Adipocyte (in vitro differentiated cells): Measurements from ENCODE around the gene MPZ.
A peak's percentile ranks its signal among the peaks of the same experiment; 100 is the strongest.

Experiments used
- DNase-seq: peaks from one replicate; pipeline ENCODE4 v3.0.0-alpha.2; 2015; ENCODE audit warnings: low read depth
- H3K27me3 ChIP-seq: replicated peaks from 2 replicates; pipeline ENCODE4 v1.7.0; 2013; ENCODE audit warnings: mild to moderate bottlenecking, low read length, moderate library complexity; ENCODE audit not compliant: control insufficient read depth, insufficient read depth
- H3K36me3 ChIP-seq: 2 replicates; pipeline ENCODE4 v1.7.0; 2013; ENCODE audit warnings: low read length, mild to moderate bottlenecking, moderate library complexity; ENCODE audit not compliant: control insufficient read depth, insufficient read depth, severe bottlenecking
- H3K4me1 ChIP-seq: 2 replicates; pipeline ENCODE4 v1.7.0; 2013; ENCODE audit warnings: mild to moderate bottlenecking, low read length, moderate library complexity; ENCODE audit not compliant: control insufficient read depth, insufficient read depth
- H3K4me3 ChIP-seq: 2 replicates; pipeline ENCODE4 v1.7.0; 2013; ENCODE audit warnings: mild to moderate bottlenecking, low read length, moderate library complexity
- H3K9ac ChIP-seq: 2 replicates; pipeline ENCODE4 v1.7.0; 2013; ENCODE audit warnings: mild to moderate bottlenecking, low read length, moderate library complexity
- H3K9me3 ChIP-seq: 2 replicates; pipeline ENCODE4 v1.7.0; 2013; ENCODE audit warnings: mild to moderate bottlenecking, low read length, moderate library complexity; ENCODE audit not compliant: control insufficient read depth

The MPZ gene

DNA sequence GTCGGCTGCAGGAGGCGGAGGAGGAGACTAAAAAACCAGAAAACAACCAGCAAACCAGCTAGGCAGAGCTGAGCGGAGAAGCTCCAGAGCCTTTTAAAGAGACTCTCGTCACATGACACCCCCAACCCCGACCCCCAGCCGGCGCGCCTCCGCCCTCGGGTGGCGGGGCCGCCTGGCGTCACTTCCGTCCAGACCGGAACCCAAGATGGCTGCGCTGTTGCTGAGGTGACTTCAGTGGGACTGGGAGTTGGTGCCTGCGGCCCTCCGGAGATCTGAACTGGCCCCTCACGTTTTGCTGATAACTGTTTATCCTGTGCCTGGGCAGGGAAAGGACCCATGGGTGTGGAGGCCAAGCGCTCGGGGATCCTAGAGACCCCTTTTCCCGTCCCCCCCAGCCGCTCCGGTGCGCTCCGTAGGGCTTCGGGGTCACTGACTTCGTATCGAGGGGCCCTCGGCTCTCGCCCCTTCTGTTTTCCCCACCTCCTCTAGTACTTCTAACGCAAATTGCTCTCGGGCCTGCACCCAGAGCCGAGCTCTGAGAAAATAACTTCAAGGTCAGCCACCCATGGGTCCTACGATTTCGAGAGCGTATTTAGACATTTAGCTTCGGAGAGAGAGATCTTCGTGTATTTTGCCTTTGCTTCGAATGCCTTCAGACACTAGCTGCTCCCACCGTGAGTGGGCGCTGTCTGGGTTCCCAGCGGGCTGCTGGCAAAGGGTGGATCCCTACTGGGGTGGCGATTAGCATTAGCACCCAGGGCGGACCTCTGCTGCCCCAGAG lies 4.6 kb upstream of the MPZ start, which contains the start of gene SDHC:
TSS of gene SDHC (plus strand) at position 181 of the 781 bp plus-strand sequence. CDS start at position 206, 25 bp downstream.
- H3K36me3 ChIP-seq, result peaks cover under 1% of the 10 kb centered on the region
- no peaks in the 10 kb centered on the region for H3K27me3 ChIP-seq
- peaks cover 13% of the 10 kb centered on the region for H3K4me1 ChIP-seq
- H3K4me3 ChIP-seq, result peak within 1 kb of the TSS; percentile 98
- H3K9me3 ChIP-seq, result no peaks in the 10 kb centered on the region
- H3K9ac ChIP-seq, result peak within 1 kb of the TSS; percentile 98
- peak; percentile 97 for DNase-seq

DNA sequence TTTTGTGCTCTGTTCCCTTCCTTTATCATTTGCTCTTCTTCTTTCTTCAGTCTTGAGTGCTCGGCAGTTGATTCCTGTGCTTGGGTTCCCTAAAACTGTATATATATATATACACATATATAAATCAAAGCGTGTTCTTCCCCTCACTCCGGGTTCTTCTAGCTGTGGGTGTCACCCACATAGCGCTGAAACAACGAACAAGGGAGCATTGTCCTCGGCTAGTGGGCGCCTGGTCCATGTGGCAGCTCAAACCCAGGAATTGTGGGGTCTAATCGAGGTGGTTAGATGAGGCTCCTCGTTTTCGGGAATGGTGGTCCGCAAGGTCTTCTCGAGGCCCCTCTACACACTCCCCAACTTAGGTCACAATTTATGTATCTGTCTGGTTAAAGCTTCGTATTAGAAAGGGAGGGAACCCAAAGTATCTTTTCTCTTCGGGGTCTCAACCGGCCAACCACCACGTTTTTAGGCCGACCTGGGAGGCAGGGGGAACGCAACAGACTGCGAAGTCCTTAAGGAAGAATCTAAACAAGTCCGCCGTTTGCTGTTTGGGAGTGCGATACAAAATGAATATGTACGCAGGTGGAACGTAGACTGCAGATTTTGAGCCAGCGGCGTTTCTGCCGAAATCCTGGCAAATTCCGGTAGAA lies 3.9 kb upstream of the MPZ start:
- Histone ChIP-seq H3K9ac (peak overlapping the region; percentile 98), H3K4me1 (peaks cover 13% of the 10 kb centered on the region), H3K9me3 (no peaks in the 10 kb centered on the region), H3K4me3 (peak overlapping the region; percentile 98), H3K27me3 (no peaks in the 10 kb centered on the region), H3K36me3 (no peaks in the 10 kb centered on the region)
- no peak for DNase-seq

GRCh38 chr1:161311595-161312181 lies 1.9 kb upstream of the MPZ start:
- Histone ChIP-seq H3K9ac (no peak overlapping the region), H3K4me3 (no peak overlapping the region), H3K27me3 (no peaks in the 10 kb centered on the region), H3K9me3 (no peaks in the 10 kb centered on the region), H3K4me1 (peaks cover 29% of the 10 kb centered on the region), H3K36me3 (no peaks in the 10 kb centered on the region)
- no peak for DNase-seq

DNA sequence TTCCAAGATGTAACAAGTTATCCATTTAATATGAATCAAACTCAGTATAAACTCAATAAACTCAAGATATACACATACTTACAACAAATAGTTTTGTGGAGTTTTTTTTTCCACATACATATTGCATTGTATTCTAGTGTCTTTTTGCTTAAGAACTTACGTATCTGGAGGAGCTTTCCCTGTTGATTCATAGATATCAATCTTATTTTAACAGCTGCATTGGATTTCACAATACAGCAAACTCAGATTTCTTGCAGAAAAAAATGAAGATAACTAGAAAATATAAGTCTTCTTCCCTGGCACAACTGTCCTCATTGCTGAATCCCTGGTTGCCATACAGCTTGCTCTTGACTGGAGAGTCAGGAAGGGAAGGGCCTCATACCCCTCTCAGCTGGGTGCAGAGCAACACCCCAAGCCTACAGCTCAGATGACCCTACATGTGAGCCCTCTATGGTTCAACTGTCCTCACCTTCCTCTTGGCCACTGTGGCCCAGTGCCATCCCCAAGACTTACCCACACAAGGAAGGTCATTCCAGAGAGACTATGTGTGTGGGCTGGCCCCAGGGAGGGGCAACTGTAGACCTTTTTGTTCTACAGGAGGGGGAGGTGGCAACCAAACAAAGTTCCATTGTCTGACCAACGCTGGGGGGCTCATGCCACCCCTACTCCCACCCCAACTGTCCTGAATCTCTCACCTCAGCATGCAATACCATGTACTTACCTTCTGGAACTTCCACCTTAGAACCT lies 1.7 kb downstream of the MPZ start:
- Histone ChIP-seq H3K9me3 (no peaks in the 10 kb centered on the region), H3K36me3 (no peaks in the 10 kb centered on the region), H3K9ac (no peak overlapping the region), H3K4me1 (peaks cover 26% of the 10 kb centered on the region), H3K27me3 (no peaks in the 10 kb centered on the region), H3K4me3 (no peak overlapping the region)
- DNase-seq, result peak; percentile 62

DNA sequence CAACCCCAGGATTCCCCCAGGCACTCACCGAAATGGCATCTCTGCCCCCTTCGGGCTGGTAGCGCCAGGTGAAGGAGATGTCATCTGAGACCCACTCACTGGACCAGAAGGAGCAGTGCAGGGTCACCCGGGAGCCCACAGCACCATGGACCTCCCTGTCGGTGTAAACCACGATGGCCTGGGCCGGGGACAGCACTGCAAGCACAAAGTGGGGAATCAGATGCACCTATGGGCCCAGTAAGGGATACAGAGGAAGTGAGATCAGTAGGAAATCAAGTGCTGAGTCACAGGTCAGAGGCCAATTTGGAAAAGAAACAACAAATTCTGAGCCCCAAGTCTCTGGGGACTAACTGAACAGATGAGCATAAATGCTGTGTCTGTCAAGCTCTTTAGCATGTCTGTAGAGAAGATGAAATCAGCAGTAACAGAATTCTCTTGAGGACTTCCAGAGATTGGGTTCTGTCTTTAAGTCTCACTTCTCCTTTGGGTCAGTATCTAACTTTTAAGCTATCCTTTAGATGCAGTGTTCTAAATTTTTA lies 2.5 kb downstream of the MPZ start:
- DNase-seq, result peak; percentile 48

DNA sequence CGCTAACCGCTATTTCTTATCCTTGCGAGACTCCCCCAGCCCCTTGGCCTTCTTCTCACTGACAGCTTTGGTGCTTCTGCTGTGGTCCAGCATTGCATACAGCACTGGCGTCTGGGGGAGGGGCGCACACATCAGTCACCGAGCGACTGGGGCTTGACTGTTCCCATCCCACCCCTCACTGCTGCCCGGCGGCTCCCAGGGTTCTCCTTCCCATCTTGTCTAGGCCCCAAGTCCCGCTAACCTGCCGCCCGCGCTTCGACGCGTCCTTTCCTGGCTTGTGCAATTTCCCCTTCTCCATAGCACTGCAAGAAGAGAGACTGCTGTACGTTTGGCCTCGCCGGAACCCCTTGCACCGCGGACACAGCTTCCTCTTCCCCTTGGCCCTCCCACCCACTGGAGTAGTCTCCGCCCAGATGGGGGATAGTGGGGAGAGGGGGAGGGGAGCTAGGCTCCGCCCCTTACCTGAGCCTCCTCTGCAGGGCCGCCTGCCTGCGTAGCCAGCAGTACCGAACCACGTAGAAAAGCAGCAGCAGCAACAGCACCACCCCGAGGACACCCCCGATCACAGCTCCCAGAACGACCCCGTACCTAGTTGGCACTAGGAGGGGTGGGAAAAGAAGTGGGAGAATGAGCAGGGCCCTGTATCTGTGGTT lies 3.8 kb downstream of the MPZ start:
- Histone ChIP-seq H3K9ac (peak overlapping the region; percentile 63), H3K4me3 (peak overlapping the region; percentile 80), H3K27me3 (no peaks in the 10 kb centered on the region), H3K4me1 (peaks cover 26% of the 10 kb centered on the region), H3K36me3 (no peaks in the 10 kb centered on the region), H3K9me3 (no peaks in the 10 kb centered on the region)
- peak; percentile 37 for DNase-seq

More for the DNA sequence above, 2.5 kb downstream of the MPZ start:
- H3K9ac ChIP-seq, result no peak overlapping the region
- H3K9me3 ChIP-seq, result no peaks in the 10 kb centered on the region
- H3K36me3 ChIP-seq, result no peaks in the 10 kb centered on the region
- H3K4me3 ChIP-seq, result peak overlapping the region; percentile 2
- no peaks in the 10 kb centered on the region for H3K27me3 ChIP-seq
- peaks cover 26% of the 10 kb centered on the region for H3K4me1 ChIP-seq

GRCh38 chr1:161304927-161305866 lies 4.6 kb downstream of the MPZ start:
- H3K36me3 ChIP-seq, result no peaks in the 10 kb centered on the region
- H3K4me1 ChIP-seq, result peaks cover 26% of the 10 kb centered on the region
- H3K9me3 ChIP-seq, result no peaks in the 10 kb centered on the region
- DNase-seq, result no peak
- H3K9ac ChIP-seq, result no peak overlapping the region
- no peaks in the 10 kb centered on the region for H3K27me3 ChIP-seq
- H3K4me3 ChIP-seq, result peak overlapping the region; percentile 80

DNA sequence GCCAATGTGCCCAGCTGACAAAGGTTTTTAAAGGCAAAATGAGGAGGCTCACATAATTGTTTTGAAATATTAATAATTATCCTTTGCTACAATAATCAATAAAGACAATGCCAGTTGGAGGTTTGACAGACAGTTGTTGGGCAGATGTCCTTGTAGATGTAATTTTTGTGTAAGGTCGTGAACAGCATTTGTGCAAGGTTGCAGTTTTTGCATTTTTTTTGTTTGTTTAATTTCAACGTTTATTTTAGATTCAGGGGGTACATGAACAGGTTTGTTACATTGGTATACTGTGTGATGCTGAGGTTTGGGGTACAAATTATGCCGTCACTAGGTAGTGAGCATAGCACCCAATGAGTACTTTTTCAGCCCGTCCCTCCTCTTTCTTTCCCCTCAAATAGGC lies 9.3 kb downstream of the MPZ start:
- Histone ChIP-seq H3K36me3 (no peaks in the 10 kb centered on the region), H3K9ac (no peak overlapping the region), H3K9me3 (no peaks in the 10 kb centered on the region), H3K4me3 (no peak overlapping the region), H3K27me3 (no peaks in the 10 kb centered on the region), H3K4me1 (no peaks in the 10 kb centered on the region)
- no peak for DNase-seq

DNA sequence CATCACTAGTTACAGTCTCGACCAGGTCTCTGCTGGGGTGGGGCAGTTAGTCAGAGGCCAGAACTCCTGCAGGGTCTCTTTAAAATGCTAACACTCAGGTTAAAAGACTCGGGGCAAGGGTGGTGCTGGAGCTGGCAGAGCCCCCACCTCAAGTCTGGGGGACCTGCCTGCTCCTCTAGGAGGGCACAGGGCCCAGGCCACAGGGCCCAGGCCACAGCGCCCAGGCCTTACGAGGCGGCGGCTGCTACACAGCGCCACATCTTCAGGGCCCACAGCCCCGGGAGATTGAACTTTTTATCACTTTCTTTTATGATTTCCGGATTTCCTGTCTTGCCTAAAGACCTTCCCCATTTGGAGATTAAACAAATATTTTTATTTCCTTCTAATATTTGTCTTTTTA lies 10.4 kb downstream of the MPZ start:
- no peak for DNase-seq
- Histone ChIP-seq H3K4me1 (no peaks in the 10 kb centered on the region), H3K4me3 (no peak overlapping the region), H3K9ac (no peak overlapping the region), H3K27me3 (no peaks in the 10 kb centered on the region), H3K36me3 (no peaks in the 10 kb centered on the region), H3K9me3 (no peaks in the 10 kb centered on the region)

GRCh38 chr1:161298116-161298515 lies 11.7 kb downstream of the MPZ start:
- Histone ChIP-seq H3K4me1 (no peaks in the 10 kb centered on the region), H3K9ac (no peak overlapping the region), H3K4me3 (no peak overlapping the region), H3K36me3 (no peaks in the 10 kb centered on the region), H3K27me3 (no peaks in the 10 kb centered on the region), H3K9me3 (no peaks in the 10 kb centered on the region)
- no peak for DNase-seq
